Heart left ventricle (tissue), 16 donors: Measurements from ENCODE around the gene TBKBP1. TPM values are rescaled to one million over a fixed set of nuclear protein-coding genes. Genes with fewer than 3 reads are reported as not detected.

Experiments used
- ATAC-seq, 4 donors: fragments of 200-7000 bp; cut with Tn5 transposase; one replicate each; pipeline ENCODE4 v1.9.1; 2020 to 2022; ENCODE audit warnings: moderate library complexity in 4 of 4, mild to moderate bottlenecking in 3 of 4, moderate number of reproducible peaks in 1 of 4
- DNase-seq, 5 donors: peaks; one replicate each; pipeline ENCODE4 v3.0.0-alpha.2; 2020
- H3K27ac ChIP-seq, 12 donors: fragments of 200-600 bp; sonication (generic) in 4 of 12; one replicate each; pipeline versions ENCODE4 v1.5.0 to v1.8.0; 2016 to 2022; ENCODE audit warnings: mild to moderate bottlenecking in 2 of 12
- H3K27me3 ChIP-seq, 9 donors: fragments of 200-600 bp; sonication (generic) in 2 of 9; one replicate each; pipeline versions ENCODE4 v1.5.1 to v1.8.0; 2016 to 2022; ENCODE audit warnings: mild to moderate bottlenecking in 3 of 9
- H3K36me3 ChIP-seq, 9 donors: fragments of 200-600 bp; sonication (generic) in 2 of 9; one replicate each; pipeline versions ENCODE4 v1.5.0 to v1.8.0; 2018 to 2022; ENCODE audit warnings: mild to moderate bottlenecking in 2 of 9
- H3K4me1 ChIP-seq, 12 donors: fragments of 200-600 bp; sonication (generic) in 4 of 12; one replicate each; pipeline versions ENCODE4 v1.5.0 to v1.8.0; 2016 to 2022; ENCODE audit warnings: mild to moderate bottlenecking in 3 of 12
- H3K4me3 ChIP-seq, 12 donors: fragments of 200-600 bp; sonication (generic) in 4 of 12; one replicate each; pipeline versions ENCODE4 v1.5.0 to v1.8.0; 2017 to 2022; ENCODE audit warnings: mild to moderate bottlenecking in 9 of 12, moderate library complexity in 4 of 12
- H3K9me3 ChIP-seq, 12 donors: fragments of 200-600 bp; sonication (generic) in 4 of 12; one replicate each; pipeline versions ENCODE4 v1.5.0 to v1.8.0; 2016 to 2022; ENCODE audit warnings: mild to moderate bottlenecking in 1 of 12
- CTCF ChIP-seq, 12 donors: fragments of 200-600 bp; sonication (generic) in 4 of 12; IDR thresholded peaks; one replicate each; pipeline versions ENCODE4 v1.5.0 to v1.8.0; 2018 to 2022; ENCODE audit warnings: antibody characterized with exemption in 12 of 12, mild to moderate bottlenecking in 5 of 12
- POLR2A ChIP-seq, 2 donors: fragments of 450-650 bp; IDR thresholded peaks; one replicate each; pipeline ENCODE4 v1.6.1; 2017; ENCODE audit warnings: antibody characterized with exemption in 2 of 2, mild to moderate bottlenecking in 2 of 2, moderate library complexity in 2 of 2
- WGBS, 4 donors: extraction: QIAGEN DNeasy Blood & Tissue Kit in 2 of 4; methylation state at CpG; one replicate each; pipeline versions ENCODE4 v1.1.5 to v1.1.7; 2013 to 2018; 5-methylcytosine and 5-hydroxymethylcytosine counted together
- intact Hi-C, 10 donors: fragments of 100-400 bp; cut with DNase I; formaldehyde crosslinking; loops; one replicate each; pipeline versions ENCODE4 v1.11.1 to v1.14.2; 2022
- polyA plus RNA-seq, 2 donors: library from polyadenylated mRNA; stranded (reverse); fragments of 200-250 nt; gene quantifications; one replicate each; pipeline ENCODE4 v1.2.3, GENCODE V29; 2013
- total RNA-seq, 9 donors: library from RNA; depleted of rRNA in 2 of 9; stranded (reverse); fragments of >200 nt in 2 of 9; fragmentation: NEBNext Ultra II Directional in 3 of 9; extraction: Animal tissue kit (Norgen Biotek cat#: 25700) in 3 of 9; gene quantifications; one replicate each; pipeline versions ENCODE4 v1.1.0 to v1.2.4, GENCODE V29; 2016 to 2023
- donor health status: ischemic (EF 13 %, LVEDD 7.1; RV severe dilation, severe dysfunction).
- donor health status: healthy with polysubstance abuse.
- donor health status: DM: no; HTN: yes; CAD: no.
- donor health status: DM: no; HTN: no; CAD: no.
- donor health status: ischemic (EF 25% LVEDD 6.9; RV normal size, moderate dysfunction).
- donor health status: ischemic (EF 25% LVEDD 5.7; RV mildly dilated, moderate dysfunction).
- donor health status: healthy.
- donor health status: DM: yes; HTN: yes; CAD: no.
- donor health status: ischemic (EF 35%, LVEDD 5.7; RV mildly dilated, moderate dysfunction).
- donor health status: nonischemic (EF 11% LVEDD 7.7; RV severe dilation, severe dysfunction).
- donor health status: DM: yes; HTN: yes; CAD: no.
- donor health status: PGD.
- donor health status: ischemic (EF 29% LVEDD 5.4; RV normal size, mild dysfunction).
- donor health status: nonischemic (EF 23%, LVEDD 6.1; RV moderate dilation, normal function).

The TBKBP1 gene
- total and polyA plus RNA-seq, 11 donors: 11.3 to 24.8 (median 13.4) TPM

- H3K36me3 ChIP-seq: peaks cover 0 to 8% (median 1%) of the 10 kb centered on the region in 9 donors
- intact Hi-C loops: loop anchor here in 1 of 10 donors (5.0 kb wide), 1 partner anchor 72 kb away; no protein-coding TSS in a partner anchor
- DNase-seq: no peak
- H3K4me3 ChIP-seq: no peak overlapping the region
- WGBS, 4 donors: 69 to 80% (median 74%) methylated on average over 7 to 10 of the region's 10 CpGs
- no peaks in the 10 kb centered on the region for H3K9me3 ChIP-seq
- TF ChIP-seq CTCF (IDR thresholded peaks at IDR 0.05): no peak
- TF ChIP-seq POLR2A (IDR thresholded peaks at IDR 0.05): no peak
- H3K4me1 ChIP-seq: peaks cover 0 to 39% (median 0%) of the 10 kb centered on the region in 12 donors
- no peak for ATAC-seq
- H3K27me3 ChIP-seq: peaks cover 0 to 30% (median 18%) of the 10 kb centered on the region in 9 donors
- H3K27ac ChIP-seq: no peak overlapping the region
Observed at GRCh38 chr17:47715669-47716325, 21.8 kb downstream of the TBKBP1 start.

GRCh38 chr17:47716375-47716774 lies 22.4 kb downstream of the TBKBP1 start:
- peaks cover 0 to 2% (median 0%) of the 10 kb centered on the region in 9 donors for H3K36me3 ChIP-seq
- intact Hi-C loops: loop anchor here in 1 of 10 donors (5.0 kb wide), 1 partner anchor 71 kb away; no protein-coding TSS in a partner anchor
- TF ChIP-seq CTCF (IDR thresholded peaks at IDR 0.05) (no peak), POLR2A (IDR thresholded peaks at IDR 0.05) (no peak)
- H3K4me3 ChIP-seq: no peak overlapping the region
- DNase-seq (no peak), ATAC-seq (no peak)
- peaks cover 0 to 44% (median 2%) of the 10 kb centered on the region in 12 donors for H3K4me1 ChIP-seq
- no peaks in the 10 kb centered on the region for H3K9me3 ChIP-seq
- no peak overlapping the region for H3K27ac ChIP-seq
- peaks cover 0 to 35% (median 24%) of the 10 kb centered on the region in 9 donors for H3K27me3 ChIP-seq
- WGBS, 4 donors: 84 to 100% (median 88%) methylated on average over 2 to 3 of the region's 3 CpGs

GRCh38 chr17:47717261-47717697 lies 23.3 kb downstream of the TBKBP1 start:
- H3K27me3 ChIP-seq: peaks cover 7 to 44% (median 33%) of the 10 kb centered on the region in 9 donors
- WGBS, 4 donors: 64 to 73% (median 67%) methylated on average over 2 of the region's 2 CpGs

More at GRCh38 chr17:47717261-47717697, 23.3 kb downstream of the TBKBP1 start:
- TF ChIP-seq CTCF (IDR thresholded peaks at IDR 0.05): peak in 9 of 12 donors; percentile 13 to 45 (median 30)
- no peak for TF ChIP-seq POLR2A (IDR thresholded peaks at IDR 0.05)
- H3K9me3 ChIP-seq: no peaks in the 10 kb centered on the region
- ATAC-seq: no peak
- H3K4me1 ChIP-seq: peaks cover 0 to 44% (median under 1%) of the 10 kb centered on the region in 12 donors
- H3K36me3 ChIP-seq: no peaks in the 10 kb centered on the region
- no peak overlapping the region for H3K4me3 ChIP-seq
- H3K27ac ChIP-seq: no peak overlapping the region
- DNase-seq: no peak
- intact Hi-C loops: loop anchor here in 1 of 10 donors (5.0 kb wide), 1 partner anchor 70 kb away; no protein-coding TSS in a partner anchor
